Measurements from ENCODE around the gene POLR2F.

DNA sequence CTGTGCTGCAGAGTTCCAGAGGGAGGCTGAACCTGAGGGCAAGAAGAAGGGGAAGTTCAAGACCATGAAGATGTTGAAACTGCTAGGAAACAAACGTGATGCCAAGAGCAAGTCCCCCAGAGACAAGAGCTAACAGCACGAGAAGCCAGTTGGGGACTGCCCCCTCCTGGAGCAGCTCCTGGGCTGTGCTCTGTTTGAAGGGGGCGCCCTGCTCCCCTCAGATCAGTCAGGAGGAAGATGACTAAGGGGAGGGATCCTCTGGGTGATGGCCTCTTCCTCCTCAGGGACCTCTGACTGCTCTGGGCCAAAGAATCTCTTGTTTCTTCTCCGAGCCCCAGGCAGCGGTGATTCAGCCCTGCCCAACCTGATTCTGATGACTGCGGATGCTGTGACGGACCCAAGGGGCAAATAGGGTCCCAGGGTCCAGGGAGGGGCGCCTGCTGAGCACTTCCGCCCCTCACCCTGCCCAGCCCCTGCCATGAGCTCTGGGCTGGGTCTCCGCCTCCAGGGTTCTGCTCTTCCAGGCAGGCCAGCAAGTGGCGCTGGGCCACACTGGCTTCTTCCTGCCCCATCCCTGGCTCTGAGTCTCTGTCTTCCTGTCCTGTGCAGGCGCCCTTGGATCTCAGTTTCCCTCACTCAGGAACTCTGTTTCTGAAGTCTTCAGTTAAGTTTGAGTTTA, 12.7 kb upstream of the POLR2F start:
- no peak for TF ChIP-seq CTCF (IDR thresholded peaks at IDR 0.05 in 4 of 5, conservative IDR thresholded peaks at IDR 0.05 in 1 of 5)
- no peak for TF ChIP-seq POLR2A (IDR thresholded peaks at IDR 0.05)
